KBM-7 (cell line): ENCODE results near the gene CELF4.
A peak's percentile ranks its signal among the peaks of the same experiment; 100 is the strongest.

Experiments used
- DNase-seq: peaks from one replicate; pipeline ENCODE4 v3.0.0-alpha.2; 2015
- in situ Hi-C: fragments of 300-500 bp; cut with MboI; formaldehyde crosslinking; loops from 2 replicates; pipeline ENCODE4 v1.14.3; 2020; ENCODE audit warnings: low sequenced_read_pairs, low pct_unique_long_range_greater_than_20kb, mixed read lengths

The CELF4 gene

DNA sequence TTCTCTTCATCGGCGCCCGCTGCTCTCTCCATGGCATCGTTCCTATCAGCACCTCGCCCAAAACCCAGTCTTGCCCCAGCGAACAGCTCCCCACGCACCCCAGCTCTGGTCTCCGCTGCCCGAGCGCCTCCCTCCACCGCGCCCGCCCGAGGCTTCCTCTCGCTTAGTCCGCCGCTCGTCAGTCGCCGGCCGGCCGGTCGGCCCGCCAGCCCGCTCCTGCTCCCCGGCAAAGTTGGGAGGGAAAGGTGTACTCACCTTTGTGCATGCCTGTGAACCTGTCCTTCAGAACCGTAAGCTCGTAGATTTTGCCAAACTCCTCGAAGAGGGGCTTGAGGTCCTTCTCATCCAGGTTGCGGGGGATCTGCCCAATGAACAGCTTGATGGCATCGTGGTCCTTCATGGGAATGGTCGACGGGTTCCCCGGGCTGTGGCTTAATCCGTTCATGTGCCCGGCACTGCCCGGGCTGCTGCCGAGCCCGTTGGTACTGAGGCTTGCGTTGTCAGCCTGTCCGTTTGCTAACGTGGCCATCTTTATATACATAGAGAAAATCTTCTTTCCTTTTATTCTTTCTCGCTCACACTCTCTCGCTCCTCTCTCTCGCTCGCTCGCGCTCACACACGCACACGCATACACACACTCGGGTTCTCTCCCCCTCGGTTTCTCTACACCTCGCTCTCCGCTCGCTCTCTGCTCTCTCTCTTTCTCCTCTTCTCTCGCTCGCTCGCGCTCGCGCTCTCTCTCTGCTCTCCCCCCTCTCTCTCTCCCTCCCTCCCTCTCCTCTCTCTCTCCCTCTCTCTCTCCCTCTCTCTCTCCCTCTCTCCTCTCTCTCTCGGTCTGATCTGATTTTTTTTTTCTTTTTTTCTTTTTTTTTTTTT lies at the start of gene CELF4:
Gene CELF4 (minus strand): TSS at position 698 of the 876 bp plus-strand sequence.
- peak; percentile 5 for DNase-seq
- in situ Hi-C loops = no loop called here

DNA sequence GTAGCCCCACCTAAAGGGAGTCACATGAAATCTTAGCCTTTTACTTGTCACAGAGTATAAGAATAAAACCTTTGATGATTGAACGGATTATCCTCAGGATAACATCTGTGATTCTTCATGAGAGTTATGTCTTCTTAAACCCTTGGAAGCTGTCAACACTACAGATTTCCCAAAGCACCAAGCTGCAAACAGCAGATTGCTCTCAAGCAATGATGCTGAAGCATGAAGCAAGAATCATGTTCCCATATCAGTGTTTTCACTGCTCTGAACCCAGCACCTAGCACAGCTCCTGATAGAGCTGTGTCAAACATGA lies 47.6 kb upstream of the CELF4 start:
- in situ Hi-C loops = no loop called here

DNA sequence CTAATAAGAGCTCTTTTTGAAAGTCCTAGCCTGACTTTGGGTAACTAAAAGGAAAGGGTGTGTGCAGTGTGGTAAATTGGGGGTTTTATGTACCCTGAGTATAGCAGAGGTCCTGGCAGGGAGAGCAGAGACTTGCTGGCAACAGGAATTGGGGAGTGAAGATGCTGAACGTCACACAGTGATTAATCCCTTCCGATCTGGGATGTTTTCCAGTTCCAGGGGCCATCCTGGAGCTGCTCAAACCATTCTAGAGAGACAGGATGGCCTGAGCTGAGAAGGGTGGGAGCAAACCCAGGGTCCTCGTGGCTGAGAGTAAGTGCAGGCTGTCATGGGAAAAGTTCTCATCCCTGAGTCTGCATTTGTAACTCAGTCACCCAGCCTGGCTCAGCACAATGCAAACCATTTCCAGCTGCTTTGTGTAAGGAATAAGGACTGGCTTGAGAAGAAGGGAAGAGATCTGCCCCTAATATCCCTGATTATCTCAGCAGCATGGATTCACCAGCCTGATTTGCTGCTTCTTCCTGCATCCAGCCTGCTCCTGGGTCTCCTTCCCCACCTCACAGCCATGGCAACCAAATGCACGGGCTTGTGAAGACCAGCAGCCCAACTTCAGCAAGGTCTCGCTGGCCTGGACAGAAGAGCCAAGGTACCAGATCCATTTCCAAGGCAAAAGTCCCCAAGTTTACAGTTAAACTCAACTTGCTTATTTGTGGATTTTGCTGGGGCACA lies 47.1 kb upstream of the CELF4 start:
- in situ Hi-C loops = no loop called here
- DNase-seq = no peak

More for the DNA sequence above, 47.6 kb upstream of the CELF4 start:
- no peak for DNase-seq

DNA sequence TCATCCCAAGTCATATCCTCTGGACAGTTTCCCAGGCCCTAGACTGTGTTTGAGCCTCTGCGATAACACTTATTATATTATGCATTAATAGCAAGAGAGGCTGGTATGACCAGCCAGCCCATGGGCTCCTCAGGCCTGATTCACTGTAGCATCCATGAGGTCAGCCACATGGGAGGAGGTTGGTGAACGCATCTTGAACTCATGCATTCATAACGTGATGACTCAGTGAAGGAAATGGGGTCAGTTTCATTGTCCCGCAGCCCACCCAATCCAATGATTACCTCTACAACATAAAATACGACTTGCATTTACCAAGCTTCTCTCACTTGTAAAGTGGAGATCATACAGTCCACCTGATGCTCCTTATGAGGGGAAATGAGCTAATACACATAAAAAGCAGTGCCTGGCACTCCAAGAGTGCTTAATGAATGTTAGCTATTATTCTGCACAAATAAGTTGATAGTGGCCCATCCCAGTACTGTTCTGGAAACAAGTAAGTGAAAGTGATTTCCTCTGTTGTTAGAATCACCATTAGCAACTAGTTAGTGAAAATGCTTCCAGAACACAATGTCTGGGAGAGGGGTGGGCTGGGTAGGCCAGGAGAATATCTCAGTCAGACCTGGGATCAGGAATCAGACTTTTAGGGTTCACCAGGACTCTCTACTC lies 46.1 kb upstream of the CELF4 start:
- no peak for DNase-seq
- in situ Hi-C loops = no loop called here

DNA sequence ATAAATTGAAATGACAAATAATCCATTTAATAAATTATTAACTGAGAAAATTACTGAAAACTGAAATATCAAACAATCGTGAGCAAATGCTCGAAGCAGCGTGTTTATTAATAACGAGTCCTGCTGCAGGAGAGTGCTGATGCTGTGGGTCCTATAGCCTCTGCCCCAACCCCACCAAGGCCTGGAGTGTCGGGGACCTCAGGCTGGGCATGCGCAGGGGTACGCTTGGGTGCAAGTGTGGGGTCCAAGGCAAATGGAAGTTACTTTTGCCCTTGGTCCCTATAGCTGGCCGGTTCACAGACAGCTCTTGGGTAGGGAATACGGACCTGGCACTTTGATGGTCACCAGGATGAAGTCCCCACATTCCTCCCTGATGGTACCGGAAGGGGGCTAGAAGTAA lies 43.3 kb upstream of the CELF4 start:
- in situ Hi-C loops = no loop called here
- DNase-seq = no peak

DNA sequence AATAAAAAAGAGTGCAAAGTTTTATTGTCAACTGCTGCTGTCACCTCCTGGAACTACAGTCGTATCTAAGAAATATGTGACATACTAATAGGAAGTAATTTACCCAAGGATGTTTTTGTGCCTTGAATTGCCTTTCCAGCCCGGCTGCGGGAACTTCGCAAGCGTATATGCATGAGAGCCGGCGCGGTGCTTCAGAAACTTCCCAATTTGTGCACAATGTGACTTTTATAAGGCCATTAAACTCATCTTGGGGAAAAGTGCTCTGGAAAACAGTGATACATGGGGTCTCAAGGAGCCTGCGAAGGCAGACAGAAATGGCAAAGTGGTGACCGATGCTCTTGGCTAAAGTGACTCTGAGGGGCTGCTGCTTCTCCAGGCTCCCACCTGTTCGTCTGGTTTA lies 41.7 kb upstream of the CELF4 start:
- in situ Hi-C loops = no loop called here
- no peak for DNase-seq

DNA sequence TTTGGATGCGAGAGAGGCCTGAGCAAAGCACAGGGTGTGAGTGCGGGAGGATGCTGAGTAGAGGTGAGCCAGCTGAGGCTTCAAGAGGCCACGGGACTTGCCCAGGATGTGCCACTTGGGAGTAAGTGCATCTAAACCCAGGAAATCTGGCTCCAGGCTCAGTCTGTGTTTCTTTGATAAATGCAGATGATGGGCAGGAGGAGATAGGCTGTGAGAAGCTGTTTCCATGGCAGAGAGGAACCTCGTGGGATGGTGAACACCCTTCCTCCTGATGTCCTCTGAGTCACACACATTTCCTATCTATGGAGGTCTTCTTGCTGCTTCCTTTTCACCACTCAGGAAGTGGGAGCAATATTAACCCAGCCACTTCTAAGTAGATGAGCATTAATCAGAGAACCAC lies 38.4 kb upstream of the CELF4 start:
- in situ Hi-C loops = no loop called here
- no peak for DNase-seq

DNA sequence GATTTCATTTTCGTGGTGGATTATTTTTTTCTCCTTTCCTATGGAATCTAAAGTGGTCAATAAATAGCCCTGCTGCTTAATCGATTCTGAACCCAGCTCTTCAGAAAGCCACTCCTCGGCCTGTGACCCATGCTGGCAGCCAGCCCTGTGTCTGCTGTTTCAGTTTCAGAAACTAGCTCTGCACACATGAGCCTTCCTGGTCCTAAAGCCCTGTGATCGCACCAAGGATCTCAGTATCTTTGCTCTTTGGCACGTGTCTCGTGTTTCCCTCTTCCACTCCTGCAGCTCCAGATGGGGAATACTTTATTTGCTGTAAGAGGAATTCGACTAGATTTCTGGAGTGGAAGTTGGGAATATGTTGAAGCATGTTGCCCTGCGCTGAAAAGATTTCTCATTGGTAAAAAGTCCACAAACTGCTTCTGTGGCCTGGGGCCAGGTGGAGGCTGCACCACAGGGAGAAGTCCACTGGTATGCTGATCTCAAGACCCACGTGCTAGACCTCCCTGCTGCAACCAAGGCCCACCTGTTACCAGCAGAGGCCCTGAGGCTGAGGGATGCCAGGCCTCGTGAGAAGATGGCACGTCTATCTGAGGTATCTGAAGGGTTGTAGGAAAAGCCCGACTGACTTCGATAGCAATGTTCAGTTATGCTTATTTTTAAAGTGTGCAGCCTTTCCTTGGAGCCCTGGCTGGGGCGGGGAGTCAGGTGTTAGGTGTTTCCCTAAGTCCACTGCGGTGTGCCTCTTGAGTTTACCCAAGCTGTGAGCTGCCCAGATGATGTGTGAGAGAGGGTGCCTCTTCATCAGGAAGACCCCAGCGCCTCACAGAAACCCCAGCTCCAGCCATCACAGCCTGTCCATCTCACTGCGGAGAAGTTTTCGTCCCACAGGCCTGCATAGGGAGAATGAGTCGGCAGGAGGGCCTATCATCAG lies 33.6 kb upstream of the CELF4 start:
- DNase-seq = no peak
- in situ Hi-C loops = no loop called here

DNA sequence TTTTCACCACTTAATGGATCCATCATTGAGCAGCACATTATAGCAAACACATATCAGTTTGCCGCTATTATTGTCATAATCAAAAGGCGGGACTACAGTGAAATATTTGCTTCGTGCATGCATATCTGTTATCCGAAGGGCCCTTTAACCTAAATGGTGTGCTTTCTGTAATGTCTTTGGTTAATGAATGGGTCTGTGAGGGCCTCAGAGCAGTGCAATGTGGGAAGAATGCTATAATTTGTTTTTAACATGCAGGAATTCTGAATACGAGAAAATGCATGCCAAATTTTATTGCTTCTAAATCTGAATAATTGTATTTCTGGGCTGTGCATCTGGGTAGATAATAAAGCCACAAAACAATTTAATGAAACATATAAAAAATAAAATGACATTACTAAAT lies 32.8 kb upstream of the CELF4 start:
- in situ Hi-C loops = no loop called here

DNA sequence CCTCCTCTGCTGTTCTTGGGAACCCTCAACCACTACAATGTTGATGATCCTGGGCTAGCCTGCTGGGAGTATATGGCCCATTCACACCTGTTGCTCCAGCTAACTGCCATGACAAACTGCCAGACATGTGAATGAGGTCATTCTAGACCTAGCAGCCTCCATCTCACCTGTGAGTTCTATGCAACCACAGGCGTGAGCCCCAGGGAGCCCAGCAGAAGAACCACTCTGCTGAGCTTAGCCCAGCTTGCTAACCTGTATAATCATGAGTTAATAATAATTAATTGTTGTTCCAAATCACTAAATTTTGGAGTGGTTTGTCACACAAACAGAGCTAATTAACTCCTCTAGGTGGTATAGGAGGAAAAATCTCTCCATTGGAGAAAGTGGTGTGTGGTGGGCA lies 24.7 kb upstream of the CELF4 start:
- DNase-seq = no peak
- in situ Hi-C loops = no loop called here

More for the DNA sequence above, 32.8 kb upstream of the CELF4 start:
- no peak for DNase-seq

DNA sequence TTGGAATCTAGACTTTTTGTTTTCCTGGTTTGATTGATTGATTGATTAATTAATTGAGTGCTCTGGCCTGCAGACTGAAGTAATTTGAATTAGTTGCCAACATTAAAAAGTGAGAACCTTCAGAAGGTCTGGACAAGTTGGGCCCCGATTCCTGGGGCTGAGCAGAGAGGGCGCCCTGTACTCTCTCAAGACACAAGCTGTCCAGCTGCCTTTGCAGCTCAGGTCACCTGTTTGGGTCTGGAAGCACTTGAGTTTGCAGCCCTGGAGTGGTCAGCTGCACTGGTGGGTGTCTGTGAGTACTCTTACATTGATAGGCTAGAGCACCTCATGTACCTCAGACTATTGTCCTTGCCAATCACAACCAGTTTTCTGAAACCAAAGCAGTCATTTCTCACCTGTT lies 22.7 kb upstream of the CELF4 start:
- in situ Hi-C loops = no loop called here
- DNase-seq = no peak

DNA sequence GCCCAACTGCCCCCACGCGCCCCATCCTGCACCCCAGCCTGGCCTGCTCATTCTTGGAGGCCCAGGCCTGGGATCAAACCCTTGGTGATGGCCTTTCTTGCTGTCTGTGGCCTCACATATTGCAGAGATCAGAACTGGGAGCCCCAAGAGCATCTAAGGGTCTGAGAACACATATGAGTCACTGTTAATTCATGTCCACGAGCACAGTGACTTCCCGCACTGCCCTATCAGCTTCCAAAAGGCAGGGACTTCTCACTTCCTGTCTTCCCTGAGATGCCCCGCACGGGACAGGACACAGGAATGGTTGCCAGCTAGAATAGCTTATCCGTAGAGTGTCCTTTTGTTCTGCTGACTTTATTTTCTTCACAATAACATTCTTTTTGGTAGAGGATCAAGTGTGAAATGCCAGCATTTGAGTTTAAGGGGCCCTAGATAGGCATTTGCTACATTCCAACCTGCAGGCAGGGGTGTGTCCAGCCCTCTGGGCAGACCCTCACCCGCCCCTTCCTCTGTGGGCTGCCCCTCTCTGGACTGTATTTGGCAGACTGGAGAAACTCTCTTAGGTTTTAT lies 21.1 kb upstream of the CELF4 start:
- no peak for DNase-seq
- in situ Hi-C loops = no loop called here

DNA sequence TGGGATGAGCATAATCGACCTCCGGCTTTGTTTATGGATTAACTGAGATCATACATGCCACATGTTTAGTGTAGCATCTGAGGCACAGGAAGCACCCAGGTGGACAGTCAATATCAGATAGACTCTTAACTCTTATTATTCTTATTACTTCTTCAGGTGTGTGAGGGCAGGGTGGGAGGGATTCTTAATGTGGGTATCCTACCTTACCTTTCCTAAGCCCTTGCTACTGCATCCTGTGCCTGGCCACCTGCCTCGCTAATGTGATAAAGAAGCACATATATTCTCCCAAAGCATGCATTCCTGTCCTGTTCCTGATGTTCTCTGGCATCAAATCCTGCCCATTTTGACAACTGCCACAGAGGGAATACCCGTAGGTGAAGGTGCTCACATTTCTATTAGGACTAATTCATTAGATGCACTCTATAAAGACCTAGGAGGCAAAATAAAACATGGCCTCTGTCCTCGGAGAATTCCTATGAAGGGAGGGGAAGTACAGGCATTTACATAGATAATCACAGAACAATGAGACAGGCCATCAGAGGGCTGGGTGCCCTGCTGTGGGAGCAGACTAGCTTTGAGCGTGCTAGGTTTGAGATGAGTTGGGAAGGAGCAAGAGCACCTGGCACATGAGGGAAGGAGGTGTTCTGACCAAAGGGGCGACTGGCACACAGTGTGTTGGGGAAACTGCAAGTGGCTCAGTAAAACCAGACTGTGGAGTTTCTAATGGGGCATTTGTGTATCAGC lies 19.5 kb upstream of the CELF4 start:
- in situ Hi-C loops = no loop called here
- no peak for DNase-seq

DNA sequence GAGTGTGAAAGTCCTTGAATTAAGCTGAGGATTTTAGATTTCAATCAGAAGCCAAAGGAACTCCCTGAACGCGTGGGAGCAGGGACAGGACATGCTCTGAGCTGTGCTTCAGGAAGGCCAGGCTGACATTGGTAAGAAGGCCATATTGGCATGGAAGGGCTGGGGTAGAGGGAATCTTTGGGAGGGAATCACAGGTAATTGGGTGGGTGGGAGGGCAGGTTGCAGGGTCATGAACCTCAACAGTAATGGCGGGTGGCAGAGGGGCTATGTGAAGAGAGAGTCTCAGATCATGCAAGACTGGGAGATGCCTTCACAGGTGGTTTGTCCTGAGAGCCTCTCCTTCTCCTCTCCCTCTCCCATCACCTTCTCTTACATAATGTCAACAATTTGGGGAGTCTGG lies 18.6 kb upstream of the CELF4 start:
- no peak for DNase-seq
- in situ Hi-C loops = no loop called here

DNA sequence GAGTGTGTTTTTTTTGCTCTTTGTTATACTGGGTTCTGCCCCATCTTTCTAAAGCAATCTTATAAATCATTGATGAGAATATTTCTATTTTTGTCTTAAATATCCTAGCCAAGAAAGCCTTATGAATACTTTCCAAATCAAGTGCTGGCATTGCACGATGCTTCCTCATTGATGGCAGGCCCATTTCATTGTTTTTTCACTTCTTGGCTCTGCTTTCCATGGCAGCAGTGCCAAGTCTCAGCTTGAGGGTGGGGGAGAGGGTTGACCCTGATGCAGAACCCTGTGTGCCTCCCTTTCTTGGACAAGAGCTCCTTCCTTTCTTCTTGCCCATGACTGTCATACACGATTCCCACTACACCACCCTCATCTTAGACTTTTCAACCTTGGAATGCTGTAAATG lies 16.7 kb upstream of the CELF4 start:
- in situ Hi-C loops = no loop called here
- DNase-seq = no peak

DNA sequence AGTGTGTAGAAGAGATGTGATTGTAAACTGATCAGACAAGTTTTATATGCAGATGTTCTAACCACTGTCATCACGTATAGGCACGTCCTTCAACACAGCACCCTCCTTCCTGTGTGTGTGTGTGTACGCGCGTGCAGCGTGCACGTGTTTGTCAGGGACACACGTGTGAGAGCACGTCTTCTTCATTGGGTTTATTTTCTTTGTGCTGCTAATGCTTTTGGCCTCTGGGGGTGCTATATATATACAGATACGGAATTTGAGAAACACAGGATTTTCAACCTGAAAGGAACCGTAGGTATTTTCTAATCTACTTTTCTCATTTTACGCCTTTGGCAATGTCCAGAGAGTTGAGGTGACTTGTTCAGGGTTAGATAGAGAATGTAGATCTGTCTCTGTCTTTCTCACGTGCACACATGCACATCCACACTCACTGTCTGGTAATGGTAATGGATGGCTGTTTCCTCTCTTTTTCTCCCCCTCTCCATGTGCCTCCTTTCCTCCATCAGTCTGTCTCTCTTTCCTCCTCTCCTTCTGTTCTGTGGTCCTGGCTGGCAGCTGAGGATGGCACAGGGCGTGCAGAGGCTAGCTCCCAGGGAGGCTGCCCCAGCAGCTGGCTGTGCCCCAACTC lies 13.4 kb upstream of the CELF4 start:
- in situ Hi-C loops = no loop called here
- DNase-seq = peak; percentile 5

DNA sequence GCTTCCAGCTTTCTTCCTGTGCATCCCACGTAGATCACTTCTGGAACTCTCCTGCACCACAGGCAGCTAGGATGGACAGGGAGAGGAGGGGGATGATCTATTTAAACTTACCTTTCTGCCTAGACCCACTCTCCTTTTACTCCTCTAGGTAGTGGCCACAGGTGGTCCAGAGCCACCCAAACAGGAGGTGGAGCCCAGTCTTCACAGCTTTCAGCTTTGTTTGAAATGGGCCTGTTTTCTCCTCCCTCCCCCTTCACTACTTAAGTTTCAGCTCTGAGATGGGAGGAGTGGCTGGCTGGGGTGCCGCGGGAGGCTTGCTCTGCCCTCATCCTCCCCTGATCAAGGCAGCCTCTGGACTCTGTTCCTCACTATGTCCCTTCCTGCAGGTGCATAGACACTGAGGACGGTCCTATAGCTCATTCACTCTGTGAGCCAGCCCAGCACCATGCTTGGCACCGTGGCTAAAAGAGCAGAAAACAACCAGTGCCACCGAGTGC lies 12.6 kb upstream of the CELF4 start:
- DNase-seq = no peak
- in situ Hi-C loops = no loop called here
